Left lobe of liver (tissue), 2 donors: ENCODE measurements around the gene MRPL23. TPM values are rescaled to one million over a fixed set of nuclear protein-coding genes. Genes with fewer than 3 reads are reported as not detected.

ENCODE experiments used
- ATAC-seq: fragments of 200-7000 bp; cut with Tn5 transposase; one replicate; pipeline ENCODE4 v1.9.1; 2020; ENCODE audit warnings: mild to moderate bottlenecking, moderate library complexity
- DNase-seq: peaks from one replicate; pipeline ENCODE4 v3.0.0-alpha.2; 2020; ENCODE audit warnings: low spot score
- total RNA-seq: library from RNA; stranded (reverse); gene quantifications from one replicate; pipeline ENCODE4 v1.2.1, GENCODE V29; 2021
- donor health status: DM: no; HTN: no; CAD: no; lungs with moderate emphysema.
- donor health status: DM: no; HTN: yes; CAD: no.

Gene MRPL23
- total RNA-seq, 1 donor from 2014 or later: 47.2 TPM

DNA sequence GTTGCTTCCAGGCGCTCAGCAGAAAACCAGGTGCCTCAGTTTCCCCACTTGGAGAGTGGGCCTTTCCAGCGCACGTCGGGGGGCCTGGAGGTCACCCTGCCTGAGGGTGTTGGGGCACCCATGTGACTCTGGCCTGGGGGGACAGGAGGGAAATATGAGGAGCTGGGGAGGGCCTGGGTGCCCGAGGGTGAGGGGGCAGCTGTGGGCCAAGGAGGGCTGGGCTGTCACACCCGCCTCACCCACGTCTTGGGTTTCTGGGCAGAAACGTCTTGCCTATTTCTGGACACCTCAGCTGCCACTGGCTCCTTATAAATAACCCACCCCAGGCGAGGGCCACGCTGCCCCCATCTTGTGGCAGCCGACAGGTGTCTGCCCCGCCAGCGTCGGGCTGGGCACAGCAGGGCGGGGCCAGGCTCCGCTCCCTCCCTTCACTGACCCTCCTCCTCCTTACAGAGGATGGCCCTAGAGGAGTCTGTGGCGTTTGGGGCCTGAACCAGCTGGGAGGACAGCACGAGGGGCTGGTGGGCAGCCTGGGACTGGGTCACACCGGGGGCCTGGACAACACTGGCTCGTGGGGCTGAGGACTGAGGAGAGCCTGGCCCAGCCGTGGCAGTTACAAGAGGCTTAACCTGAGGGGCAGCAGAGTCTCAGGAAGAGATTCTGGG, 26.1 kb upstream of the MRPL23 start:
- ATAC-seq: no peak

DNA sequence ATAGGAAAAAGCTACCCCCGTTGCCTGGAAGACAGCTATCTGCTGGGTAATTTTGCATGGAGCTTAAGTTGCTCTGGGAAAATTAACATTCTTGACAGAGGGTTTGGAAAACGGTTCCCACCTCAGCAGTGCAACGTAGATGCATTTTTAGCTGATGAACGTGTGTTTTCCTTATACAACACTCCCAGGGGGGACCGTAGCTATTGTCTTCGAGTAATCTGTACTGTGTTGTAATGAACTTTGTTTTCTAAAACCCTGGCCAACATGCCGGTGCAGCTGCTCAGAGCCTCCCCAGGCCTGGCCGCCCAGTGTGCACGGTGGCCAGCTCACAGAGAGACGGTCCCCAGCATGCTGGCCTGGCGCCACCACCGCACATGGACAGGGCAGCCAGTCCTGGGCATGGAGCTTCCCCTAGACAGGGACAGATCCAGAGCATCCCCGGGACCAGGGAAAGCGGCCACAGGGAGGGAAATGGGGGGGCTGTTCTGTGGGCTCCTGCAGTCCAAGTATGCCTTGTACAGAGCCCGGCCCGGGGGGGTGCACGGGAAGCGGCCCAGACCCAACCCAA, 25.5 kb upstream of the MRPL23 start:
- peak; percentile 13 for ATAC-seq
- DNase-seq: no peak

More for the DNA sequence above, 26.1 kb upstream of the MRPL23 start:
- DNase-seq: no peak

DNA sequence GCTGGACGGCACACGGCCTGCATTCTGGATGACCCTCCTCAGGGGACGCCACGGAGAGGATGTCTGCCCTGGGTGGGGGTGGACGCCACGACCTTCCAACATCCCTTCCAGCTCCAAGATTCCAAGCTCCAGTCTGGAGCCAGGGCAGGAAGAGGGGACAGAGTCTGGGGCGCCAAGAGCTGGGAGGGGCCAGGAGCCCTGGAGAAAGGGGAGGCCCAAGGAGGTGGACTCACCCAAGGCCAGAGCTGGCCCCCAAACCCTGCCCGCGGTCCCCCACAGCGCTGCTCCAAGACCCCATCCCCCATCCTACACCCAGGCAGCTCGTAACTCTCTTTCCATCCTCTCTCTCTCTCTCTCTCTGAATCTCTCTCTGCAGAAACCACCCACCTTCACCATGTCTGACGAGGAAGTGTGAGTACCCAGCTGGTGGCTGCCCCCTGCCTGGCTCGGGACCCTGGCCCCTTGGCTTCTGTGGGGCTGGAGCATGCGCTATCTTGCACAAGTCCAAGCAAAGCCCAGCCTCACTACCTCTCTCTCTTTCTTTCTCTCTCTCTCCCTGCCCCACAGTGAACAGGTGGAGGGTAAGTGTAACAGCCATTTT, 24.6 kb upstream of the MRPL23 start:
- DNase-seq: no peak

DNA sequence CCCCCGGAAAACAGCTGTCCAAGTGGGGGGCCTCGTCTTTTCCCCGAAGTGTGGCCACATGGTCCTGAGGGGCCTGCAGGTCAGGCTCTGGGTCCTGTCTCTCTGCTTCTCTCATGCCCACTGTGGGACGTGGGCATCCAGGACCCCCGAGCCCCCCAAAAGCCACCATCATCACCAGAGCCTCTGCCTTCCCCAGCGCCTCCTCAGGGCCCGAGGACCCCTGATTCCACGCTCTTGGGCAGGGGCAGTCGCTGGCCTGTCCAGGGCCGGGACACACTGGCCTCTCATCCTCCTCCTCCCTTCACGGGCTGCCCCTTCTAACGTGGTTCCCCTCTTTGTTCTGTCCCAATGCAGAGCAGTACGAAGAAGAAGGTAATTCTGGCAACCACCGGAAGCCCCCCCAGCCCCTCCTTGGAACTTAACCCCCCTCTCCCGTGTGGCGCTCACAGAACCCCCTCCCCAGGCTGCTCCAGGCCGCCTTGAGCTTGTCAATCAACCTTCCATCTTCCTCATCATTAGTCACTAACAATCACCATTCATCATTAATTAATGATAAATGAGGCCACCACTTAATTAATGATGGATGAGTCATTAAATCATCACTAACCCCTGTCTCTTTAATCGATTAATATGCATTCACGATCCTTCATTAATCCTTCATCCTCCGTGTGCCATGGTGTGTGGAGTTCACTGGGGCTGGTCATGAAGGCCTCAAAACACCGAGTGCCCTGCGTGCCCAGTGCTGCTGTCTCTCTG, 23.8 kb upstream of the MRPL23 start:
- no peak for DNase-seq
- no peak for ATAC-seq

More for the DNA sequence above, 24.6 kb upstream of the MRPL23 start:
- ATAC-seq: no peak

DNA sequence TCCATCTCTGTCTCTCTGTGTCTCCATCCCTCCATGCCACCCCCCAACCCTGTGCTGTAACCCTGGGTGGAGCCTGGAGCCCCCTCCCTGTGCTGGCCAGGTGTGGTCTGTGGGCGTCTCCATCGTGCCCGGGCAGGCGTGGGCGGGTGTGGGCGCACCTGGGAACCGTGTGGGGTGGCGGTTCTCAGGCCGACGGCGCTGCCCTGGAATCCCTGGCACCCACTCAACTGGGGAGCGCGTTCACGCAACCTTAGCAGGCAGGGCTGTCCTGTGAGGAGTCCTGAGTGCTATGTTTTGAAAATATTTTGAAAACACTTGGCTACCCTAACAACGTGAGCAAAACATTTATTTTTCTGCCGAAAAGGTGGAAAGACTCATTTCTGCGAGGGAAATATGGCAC, 23.0 kb upstream of the MRPL23 start:
- ATAC-seq (no peak), DNase-seq (no peak)

DNA sequence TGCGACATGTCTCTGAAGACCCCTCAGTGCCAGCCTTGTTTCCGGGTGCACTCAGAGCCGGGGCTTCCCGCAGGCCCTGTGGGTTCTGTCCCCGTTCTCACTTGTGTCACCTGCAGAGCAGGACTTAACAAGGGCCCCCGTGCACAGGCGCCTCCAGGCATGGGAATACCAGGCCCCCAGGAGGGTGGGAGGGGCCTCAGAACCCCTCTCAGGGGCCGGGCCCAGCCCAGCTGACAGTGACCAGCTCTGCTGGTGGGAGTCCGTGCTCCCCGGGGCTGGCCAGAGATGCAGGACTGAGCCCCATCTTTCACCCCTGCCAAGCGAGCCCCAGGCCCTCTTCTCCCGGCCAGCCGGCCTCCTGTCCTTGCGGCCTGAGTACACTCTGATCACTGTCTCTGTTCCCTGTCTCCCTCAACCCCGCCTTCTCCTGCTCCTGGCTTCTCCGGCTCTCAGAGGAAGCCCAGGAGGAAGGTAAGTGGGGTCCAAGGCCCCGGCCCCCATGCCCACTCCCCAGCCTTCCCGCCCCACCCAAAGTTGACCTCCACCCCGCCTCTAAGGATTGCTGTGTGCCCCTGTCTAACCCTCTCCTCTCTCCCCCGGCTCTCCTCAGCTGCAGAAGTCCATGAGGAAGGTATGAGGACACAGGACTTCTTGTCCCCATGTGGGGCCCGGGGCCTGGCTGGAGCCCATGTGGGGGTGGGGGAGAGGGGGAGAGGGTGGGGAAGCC, 22.3 kb upstream of the MRPL23 start:
- DNase-seq (no peak), ATAC-seq (no peak)

DNA sequence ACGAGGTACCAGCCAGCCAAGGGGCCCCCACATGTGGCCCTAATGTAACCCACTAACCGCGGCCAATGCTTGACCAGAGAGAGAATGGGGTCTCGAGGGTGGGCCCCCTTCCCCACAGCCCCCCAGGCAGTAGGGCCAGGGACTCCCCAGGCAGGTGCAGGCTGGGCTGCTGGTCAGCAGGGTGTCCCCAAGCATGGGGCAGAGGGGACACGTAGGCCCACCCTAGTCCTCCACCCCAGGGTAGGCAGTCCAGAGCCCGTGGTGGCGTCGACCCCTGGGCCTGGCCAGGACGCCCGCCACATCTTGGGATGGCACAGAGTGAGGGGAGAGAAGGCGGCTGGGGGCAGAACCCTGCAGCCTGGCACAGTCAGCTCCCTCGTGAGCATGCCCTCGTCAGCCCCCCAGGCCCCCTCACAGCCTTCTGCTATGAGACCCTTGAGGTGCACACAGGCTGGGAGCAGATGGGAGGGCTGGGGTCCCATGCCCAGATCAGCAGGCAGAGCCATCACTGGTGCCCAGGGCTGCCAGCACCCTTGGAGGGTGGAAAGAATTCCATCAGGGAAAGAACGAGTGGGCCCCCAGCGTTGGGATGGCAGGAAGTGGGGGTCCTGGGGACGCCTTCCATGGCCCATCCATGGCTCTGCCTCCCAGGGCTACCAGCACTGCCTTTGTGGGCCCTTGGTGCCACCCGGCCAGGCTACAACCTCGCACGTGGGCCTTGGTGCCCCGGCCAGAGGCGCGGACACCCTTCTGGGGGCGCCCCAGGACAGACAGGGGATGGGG, 21.6 kb upstream of the MRPL23 start:
- ATAC-seq: no peak
- DNase-seq: no peak

DNA sequence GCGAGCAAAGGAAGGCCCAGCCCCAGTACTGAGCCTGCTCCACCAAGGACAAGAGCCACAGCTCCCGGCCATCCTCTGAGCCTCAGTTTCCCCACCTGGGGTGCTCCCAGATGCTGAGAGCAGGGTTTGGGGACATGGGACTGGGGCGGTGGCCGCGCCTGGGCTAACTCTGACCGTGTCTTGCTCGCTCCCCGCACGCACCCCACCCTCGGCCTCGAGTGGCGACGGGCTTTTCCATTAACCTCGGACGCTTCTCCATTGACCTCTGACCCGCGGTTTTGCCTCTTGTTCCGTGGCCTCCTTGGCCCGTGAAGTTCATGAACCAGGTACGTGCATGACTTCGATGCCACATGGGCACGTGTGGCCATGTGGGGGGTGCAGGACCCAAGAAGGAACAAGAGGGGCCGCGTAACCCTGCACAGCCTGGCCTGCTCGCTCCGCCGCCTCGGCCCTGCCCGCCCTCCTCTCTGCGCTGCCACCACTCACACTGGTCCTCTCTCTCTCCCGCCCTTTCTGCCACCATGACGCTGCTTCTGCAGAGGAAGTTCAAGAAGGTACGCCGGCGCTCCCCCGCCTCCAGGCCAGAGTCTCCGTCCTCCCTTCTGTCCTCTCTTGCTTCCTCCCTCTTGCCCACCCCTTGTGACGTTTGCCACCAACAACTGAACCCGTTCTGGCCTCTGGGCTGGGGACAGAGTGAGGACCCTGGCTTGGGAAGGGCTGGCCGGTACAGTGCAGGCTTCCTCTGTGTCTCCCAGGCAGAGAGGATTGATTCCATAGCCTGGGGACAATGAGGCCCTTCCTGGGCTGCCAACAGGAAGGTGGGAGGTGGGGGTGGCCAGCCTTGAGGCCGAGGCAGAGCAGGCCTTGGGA, 20.7 kb upstream of the MRPL23 start:
- ATAC-seq (no peak), DNase-seq (no peak)

DNA sequence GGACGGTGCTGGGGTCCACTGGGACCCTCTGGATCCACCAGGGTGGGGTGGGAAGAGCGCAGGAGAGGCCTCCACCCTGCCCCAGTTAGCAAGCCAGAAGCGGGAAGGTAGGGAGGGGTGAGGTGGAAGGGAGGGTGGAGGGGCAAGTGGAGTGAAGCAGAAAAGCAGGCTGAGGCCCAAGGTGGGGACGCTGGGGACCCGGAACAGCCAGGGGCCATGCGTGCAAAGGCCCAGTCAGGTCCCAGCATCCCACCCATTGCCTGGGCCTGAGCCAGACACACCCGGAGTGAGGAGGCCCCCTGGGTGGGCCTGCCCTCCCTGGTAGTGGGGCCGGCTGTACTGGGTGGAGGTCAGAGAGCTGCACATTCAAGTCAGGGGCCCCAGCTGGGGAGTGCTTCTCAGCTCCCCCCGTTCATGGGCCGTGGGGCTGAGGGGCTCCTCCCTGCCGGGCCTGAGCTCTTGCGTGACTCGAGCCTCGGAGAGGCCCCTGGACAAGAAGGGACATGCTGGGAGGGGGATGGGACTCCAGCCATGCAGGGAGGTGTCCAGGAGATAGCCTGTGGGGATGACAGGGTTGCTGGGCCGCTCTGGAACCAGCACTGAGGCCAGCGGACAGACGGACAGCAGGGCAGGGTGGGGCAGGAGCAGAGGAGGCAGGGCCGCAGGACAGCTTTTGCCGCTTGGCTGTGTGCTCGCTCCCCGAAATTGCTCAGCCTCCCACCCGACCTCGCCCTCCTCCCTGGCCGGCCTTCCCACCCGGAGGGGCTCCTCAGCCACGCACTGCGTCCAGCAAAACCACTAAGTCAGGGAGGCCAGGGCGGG, 19.9 kb upstream of the MRPL23 start:
- ATAC-seq: no peak
- no peak for DNase-seq

DNA sequence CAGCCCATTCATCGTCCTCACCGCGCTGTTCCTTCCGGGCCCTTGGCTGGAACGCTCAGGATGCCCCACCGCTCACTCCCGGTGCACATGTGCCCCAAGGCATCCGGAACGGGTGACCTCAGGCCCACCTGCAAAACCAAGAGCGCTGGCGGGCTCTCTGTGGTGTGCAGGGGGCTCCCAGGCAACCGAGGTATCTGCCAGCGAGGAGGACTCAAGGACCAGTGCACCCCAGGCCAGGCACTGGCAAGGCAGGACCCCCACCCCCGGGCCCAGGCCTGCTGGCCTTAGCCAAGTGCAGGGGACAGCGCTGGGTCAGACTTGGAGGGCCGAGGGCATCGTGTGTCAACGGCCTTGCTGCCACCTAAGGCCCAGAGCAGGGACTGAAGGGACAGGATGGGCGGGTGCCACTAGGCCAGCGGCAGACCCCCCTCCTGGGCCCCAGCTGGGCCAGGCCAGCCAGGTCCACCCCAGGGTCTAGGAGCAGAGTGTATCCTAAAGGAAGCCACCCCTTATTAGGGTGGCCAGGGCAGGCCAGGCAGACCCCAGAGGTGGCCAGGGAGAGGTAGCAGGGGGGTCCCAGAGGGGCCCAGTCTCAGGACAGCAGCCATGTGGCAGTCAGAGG, 19.2 kb upstream of the MRPL23 start:
- DNase-seq (no peak), ATAC-seq (no peak)

DNA sequence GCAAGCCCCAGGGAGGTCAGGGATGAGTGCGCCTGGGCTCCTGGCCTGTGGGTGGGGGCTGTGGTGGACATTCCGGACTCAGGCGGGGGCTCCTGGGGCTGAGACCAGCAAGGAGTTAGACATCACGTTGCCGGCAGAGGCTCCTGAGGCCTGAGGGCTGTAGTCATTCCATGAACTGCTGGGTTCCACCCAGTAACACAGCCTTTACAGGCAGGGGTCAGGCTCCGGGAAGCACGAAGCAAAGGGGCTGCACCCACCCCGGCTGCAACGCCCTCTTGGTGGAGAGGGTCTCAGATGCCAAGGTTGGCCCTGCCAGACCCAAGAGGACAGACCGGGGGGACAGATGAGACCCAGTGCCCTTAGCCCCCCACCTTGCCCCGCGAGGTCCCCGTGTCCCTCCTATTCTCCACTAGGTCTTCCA, 18.7 kb upstream of the MRPL23 start:
- DNase-seq: no peak
- no peak for ATAC-seq

DNA sequence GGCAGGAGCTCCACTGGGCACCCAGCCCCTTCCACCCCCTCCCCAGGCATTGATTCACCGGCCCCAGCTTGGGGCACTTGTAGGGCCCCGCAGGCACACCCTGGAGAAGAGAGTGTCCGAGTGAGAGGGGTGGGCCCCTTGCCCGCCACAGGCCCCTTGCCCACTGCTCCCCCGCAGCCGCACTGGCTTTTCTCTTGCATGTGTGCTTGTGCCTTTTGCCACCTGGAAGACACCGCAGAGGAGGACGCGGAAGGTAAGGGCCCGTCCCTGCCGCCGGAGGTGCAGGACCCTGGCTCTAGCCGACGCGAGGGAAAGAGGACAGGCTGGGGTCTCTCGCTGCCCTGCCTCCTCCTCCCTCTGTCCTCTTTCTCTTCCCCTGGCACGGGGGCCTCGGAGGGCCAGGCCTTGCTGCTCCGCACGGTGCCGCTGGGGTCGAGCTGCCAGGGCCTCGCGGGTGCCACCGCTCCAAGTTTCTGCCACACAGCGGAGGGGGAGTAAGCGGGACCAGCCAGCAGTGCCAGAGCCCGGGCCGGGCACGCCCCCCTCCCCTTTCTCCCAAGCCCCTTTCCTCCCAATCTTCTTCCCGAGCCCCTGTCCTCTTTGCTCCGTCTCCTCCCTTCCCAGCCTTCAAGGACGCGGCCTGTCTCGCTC, 18.1 kb upstream of the MRPL23 start:
- DNase-seq: no peak
- no peak for ATAC-seq

DNA sequence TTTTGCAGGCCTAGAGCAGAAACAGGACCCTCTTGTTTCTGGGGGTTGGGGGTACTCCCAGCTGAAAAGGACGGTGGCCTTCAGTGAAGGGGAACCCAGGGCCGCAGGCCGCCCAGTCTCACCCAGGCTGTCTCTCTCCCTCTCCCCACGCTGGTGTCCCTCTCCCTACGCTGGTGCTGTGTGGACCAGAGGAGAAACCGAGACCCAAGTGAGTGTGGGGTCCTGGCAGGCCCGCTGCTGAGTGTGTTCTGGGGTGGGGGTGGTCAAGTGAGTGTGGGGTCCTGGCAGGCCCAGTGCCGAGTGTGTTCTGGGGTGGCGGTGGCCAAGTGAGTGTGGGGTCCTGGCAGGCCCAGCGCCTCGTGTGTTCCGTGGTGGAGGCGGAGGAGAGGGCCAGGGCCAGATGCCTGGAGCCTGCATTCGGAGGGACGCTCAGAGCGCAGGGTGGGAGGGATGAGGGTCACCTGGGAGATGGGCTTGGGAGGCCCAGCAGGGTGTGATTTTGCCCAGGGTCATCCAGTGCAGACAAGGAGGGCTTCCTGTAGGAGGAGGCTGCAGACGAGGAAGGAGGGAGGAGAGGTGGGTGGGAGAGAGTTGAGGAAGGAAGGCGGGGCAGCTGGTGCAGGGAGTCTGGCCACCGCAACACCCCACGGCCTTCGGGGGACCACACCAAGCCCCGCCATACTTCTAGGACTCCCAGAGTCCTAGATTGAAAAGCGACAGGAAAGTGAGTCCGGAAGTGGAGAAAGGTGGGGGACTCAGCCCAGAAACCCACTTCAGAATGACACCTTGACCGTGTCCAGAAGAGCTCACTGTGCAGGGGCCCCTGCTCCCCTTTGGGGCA, 17.3 kb upstream of the MRPL23 start:
- no peak for ATAC-seq
- no peak for DNase-seq

DNA sequence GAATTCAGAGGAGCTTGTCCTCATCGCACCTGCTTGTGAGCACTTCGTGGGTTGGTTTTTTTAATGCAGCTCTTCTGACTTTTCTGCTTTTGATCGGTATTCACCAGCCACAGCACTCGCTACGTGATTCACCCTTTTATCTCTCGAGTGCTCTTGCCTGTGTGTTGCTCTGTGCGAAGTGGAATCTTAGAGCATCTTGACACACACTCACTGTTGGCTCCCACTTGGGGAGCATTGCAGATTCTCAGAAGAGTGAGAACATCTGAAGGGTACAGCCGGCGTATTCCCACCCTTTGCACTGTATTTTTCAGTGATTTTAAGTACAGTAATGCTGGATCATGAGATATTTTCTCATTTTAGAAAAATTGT, 16.7 kb upstream of the MRPL23 start:
- DNase-seq (no peak), ATAC-seq (no peak)

DNA sequence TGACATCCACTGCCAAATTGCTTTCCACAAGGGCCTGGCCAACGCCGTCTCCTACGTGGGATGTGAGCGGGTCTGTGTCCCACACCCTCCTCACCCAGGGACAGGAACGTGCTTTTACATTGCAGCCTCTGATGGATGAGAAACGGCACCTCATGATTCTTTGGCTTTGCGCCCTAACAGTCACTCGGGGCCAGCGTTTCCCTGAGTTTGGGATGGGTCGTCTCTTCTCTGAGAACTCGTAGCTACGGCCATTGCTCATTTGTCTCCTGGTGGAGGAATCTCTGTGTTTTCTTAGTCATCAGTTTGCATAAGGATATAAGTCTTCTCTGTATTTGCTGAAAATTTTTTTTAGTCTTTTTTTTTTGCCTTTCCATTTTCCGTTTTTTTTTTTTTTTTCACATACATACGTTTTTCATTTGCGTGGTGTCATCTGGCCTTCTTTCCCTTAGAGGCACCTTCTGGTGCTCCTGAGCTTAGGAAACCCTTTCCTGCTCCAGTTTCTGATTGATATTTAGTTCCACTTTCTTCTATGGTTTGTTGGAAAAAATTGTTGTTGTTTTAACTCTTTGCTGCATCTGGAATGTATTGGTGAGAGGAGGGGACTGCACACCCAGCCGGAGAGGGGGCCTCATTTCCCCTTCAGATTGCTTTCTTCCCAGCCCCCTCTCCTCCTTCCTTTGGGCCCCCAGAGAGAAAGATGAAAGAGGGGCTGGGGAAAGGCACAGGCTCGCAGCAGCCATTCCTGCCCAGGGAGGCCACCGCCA, 15.6 kb upstream of the MRPL23 start:
- ATAC-seq (no peak), DNase-seq (no peak)

DNA sequence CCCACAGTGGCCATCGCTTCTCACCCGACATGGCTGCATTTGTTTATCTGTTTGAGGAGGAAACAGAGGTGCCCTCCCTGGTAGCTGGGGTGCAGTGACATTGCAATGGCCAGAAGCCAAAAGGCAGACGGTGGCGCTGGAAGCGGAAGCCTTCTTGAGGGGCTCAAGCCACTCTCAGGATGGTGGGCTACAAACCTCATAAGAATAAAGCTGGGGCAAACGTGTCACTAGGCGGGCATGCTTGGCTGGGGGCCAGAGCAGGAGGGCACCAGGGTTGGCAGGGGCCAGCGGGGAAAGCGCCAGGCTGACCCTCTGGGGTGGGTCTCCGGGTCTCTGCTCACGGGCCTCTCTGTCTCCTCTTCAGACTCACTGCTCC, 15.0 kb upstream of the MRPL23 start:
- DNase-seq (no peak), ATAC-seq (no peak)
